Measurements from ENCODE around the gene SIRT5.

GRCh38 chr6:13563009-13563408 is 11.4 kb upstream of the SIRT5 start:
- no peak for TF ChIP-seq POLR2A (IDR thresholded peaks at IDR 0.05; ENCODE audit: low read depth, low read length)
- no peak for TF ChIP-seq TAF1 (IDR thresholded peaks at IDR 0.05; ENCODE audit: borderline replicate concordance, low read depth, low read length)

All from GM12892 (cell line).